Measurements from ENCODE around the gene SUCLG2. TPM values are rescaled to one million over a fixed set of nuclear protein-coding genes. Genes with fewer than 3 reads are reported as not detected.
A peak's percentile ranks its signal among the peaks of the same experiment; 100 is the strongest.

Gene SUCLG2
- total and polyA plus RNA-seq, 9 of the 15 experiments (the other 6 are each of a cell fraction or from before 2014, with no cell fraction given), result 10.1 to 41.4 (median 29.0) TPM

- peaks cover 32% of the 10 kb centered on the region for H3K79me2 ChIP-seq (ENCODE audit: control insufficient read depth, insufficient read depth, low read length)
- no peaks in the 10 kb centered on the region for H3K9me1 ChIP-seq (ENCODE audit: control insufficient read depth, insufficient read depth, low read length)
- DNase-seq (ENCODE audit: extremely low read depth in 1 of 4, low spot score in 3 of 4), result no peak
- peaks cover 4% of the 10 kb centered on the region; the same call in 1 of the 2 replicates for H3K9me3 ChIP-seq (replicated peaks; ENCODE audit: control insufficient read depth, insufficient read depth, low read depth, low read length)
- H3K4me3 ChIP-seq, result no peak overlapping the region
- peaks cover 0 to 3% of the 10 kb centered on the region in 2 experiments; a peak in 1 of 5 replicates for H3K27me3 ChIP-seq (ENCODE audit: control insufficient read depth in 2 of 2, insufficient read depth in 2 of 2, low read length in 2 of 2)
- FAIRE-seq, result no peak
- ChIA-PET CTCF (ENCODE audit: low intra/inter-chr PET ratio) (no interaction called here), POLR2A (interaction anchor here (1.1 kb wide), 1 partner anchor 602 kb away, joined by 4 read pairs; no protein-coding TSS in a partner anchor)
- no peaks in the 10 kb centered on the region for H4K20me1 ChIP-seq (replicated peaks; ENCODE audit: control insufficient read depth, insufficient read depth, low read length)
- peak overlapping the region; percentile 100; the same call in 1 of the 2 replicates for H2AFZ ChIP-seq (ENCODE audit: low read depth, low read length)
- no peak for ATAC-seq
- peaks cover 2% of the 10 kb centered on the region; the same call in 2 of the 3 replicates for H3K36me3 ChIP-seq (ENCODE audit: control insufficient read depth, insufficient read depth, low read length)
- TSS peak; percentile 87 for BruUV-seq (replicated peaks)
- peak overlapping the region; percentile 82; the same call in 1 of the 2 replicates for H3K4me2 ChIP-seq (ENCODE audit: insufficient read depth, low read length)
- H3K9ac ChIP-seq (ENCODE audit: insufficient read depth in 1 of 2, low read depth in 2 of 2, low read length in 2 of 2), result no peak overlapping the region
- in situ Hi-C loops (cut with MboI) (no loop called here), intact Hi-C loops (cut with micrococcal nuclease) (loop anchor here (2.0 kb wide), 1 partner anchor 271 kb away; no protein-coding TSS in a partner anchor)
- 97% methylated on average over 15 of the region's 24 CpGs for WGBS (ENCODE audit: insufficient coverage, low coverage, missing lambda C conversion rate)
- peaks cover 6 to 7% of the 10 kb centered on the region in 2 experiments; a peak in 3 of 5 replicates for H3K4me1 ChIP-seq (replicated peaks in 1 of 2; ENCODE audit: control insufficient read depth in 2 of 2, insufficient read depth in 2 of 2, low read length in 2 of 2)
- H3K27ac ChIP-seq (ENCODE audit: extremely low read depth, low read depth, low read length), result no peak overlapping the region
- TF ChIP-seq RBM17 (IDR thresholded peaks at IDR 0.05; ENCODE audit: borderline replicate concordance, low read depth, low read length) (no peak), NFRKB (IDR thresholded peaks at IDR 0.05; ENCODE audit: low read depth) (no peak), ATF6 (CRISPR knock-in tag; IDR thresholded peaks at IDR 0.05) (no peak), CC2D1A (IDR thresholded peaks at IDR 0.05) (peak; percentile 60), C11orf30 (IDR thresholded peaks at IDR 0.05; ENCODE audit: low read depth) (0 out of 2 replicates have a peak, but pooled peaks have one; percentile 14), ZNF316 (IDR thresholded peaks at IDR 0.05) (peak; percentile 70), ZNF507 (tag; conservative IDR thresholded peaks at IDR 0.05) (no peak), GMEB1 (CRISPR knock-in tag; IDR thresholded peaks at IDR 0.05) (no peak), SUPT5H (IDR thresholded peaks at IDR 0.05) (no peak), ZFPM2 (CRISPR knock-in tag; IDR thresholded peaks at IDR 0.05) (no peak), SIX5 (IDR thresholded peaks at IDR 0.05; ENCODE audit: borderline replicate concordance in 1 of 2, insufficient read depth in 1 of 2, low read depth in 1 of 2, low read length in 2 of 2) (no peak), NFYB (IDR thresholded peaks at IDR 0.05; ENCODE audit: extremely low read depth, insufficient read length) (peak; percentile 74), PBX2 (CRISPR knock-in tag; IDR thresholded peaks at IDR 0.05; ENCODE audit: low read depth) (no peak), PBX2 (tag; conservative IDR thresholded peaks at IDR 0.05; ENCODE audit: low read depth) (no peak), RBM25 (IDR thresholded peaks at IDR 0.05; ENCODE audit: low read depth, low read length, severe bottlenecking) (peak; percentile 15)
Observed at GRCh38 chr3:67655364-67656121, 1.1 kb upstream of the SUCLG2 start.

Data from K562 (cell line).